ENCODE measurements around the gene DDIT3. TPM values are rescaled to one million over a fixed set of nuclear protein-coding genes. Genes with fewer than 3 reads are reported as not detected.
"Not testable (repeated sequence)": the region's sequence is repeated elsewhere in the genome, so short reads cannot be mapped to it uniquely, and the experiment has no call there.

Gene DDIT3, protein sequence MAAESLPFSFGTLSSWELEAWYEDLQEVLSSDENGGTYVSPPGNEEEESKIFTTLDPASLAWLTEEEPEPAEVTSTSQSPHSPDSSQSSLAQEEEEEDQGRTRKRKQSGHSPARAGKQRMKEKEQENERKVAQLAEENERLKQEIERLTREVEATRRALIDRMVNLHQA
- 10 to 100 TPM; 33.8 to 35.7 (median 35.3) TPM for polyA plus RNA-seq (ENCODE audit: insufficient read length in 3 of 3)

DNA sequence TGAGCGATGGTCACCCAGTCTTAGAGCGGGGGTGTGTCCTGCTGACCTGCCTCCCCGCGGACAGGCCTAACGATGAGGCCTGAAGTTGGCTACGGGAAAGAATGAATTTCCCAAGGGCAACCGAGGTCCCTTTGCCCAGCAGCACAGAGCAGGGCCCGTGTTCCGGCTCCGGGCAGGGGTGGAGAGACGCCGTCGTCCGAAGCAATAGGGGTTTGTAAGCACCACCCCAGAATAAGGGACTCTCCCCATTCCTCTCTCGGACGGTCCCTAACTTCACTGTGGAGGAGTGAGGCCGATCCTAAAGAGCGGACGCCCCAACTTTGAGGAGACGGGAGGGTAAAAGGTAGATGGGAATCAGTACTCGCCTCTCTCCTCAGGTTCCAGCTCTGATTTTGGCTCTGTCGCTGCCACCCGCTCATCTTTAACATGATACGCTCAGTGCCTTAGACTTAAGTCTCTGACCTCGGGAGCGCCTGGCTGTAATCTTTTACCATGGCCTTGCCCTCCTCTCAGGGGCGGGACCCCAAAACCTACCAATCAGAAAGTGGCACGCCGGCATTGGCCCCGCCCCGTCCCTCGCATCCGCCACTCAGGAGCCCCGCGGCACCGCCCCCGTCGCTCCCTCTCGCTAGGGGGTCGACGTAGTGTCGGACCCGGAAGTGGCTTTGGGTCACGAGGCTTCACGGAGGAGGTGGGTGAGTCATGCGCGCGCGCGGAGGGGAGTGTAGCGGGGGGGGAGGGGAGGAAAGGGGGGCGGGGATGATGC, at the start of gene DDIT3:
Gene DDIT3 (minus strand): TSS at position 462 of the 766 bp plus-strand sequence. CDS start 3,108 bp downstream, outside the sequence.
- DNase-seq (ENCODE audit: low read depth in 3 of 3, low spot score in 2 of 3): peak; percentile 91 to 98 (median 95)

DNA sequence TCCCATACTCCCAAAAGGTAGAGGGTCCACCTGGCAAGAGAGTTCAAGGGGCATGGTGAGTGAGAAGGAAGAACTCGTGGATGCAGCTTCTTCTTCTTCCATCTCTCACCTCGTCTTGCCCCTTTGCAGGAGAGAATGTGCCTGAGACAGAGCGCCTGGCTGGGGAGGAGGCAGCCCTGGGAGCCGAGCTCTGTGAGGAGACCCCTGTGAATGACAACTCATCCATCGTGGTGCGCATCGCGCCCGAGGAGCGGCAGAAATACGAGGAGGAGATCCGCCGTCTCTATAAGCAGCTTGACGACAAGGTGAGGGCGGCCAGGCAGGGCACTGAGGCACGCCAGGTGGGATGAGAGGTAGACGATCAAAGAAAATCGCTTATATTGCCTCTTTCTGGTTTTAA, 49.5 kb upstream of the DDIT3 start:
- DNase-seq (ENCODE audit: low read depth in 3 of 3, low spot score in 2 of 3): no peak

DNA sequence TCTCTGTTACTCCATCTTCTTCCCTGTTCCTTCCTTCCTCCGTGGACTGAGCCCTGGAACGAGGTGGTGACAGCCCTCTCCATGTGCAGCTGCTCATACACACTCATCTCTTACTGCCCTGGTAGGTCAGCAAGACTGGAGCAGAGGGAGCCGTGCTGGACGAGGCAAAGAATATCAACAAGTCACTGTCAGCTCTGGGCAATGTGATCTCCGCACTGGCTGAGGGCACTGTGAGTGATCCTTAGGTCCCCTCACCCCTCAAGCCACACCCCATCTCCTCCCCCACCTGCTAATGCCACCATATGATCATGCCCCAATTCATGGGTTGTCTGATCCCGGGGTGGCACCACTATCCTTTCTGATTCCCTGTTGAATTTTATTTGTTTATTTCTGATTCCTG, 48.5 kb upstream of the DDIT3 start:
- no peak for DNase-seq (ENCODE audit: low read depth in 3 of 3, low spot score in 2 of 3)

GRCh38 chr12:57564178-57564740, 43.9 kb upstream of the DDIT3 start:
- no peak for DNase-seq (ENCODE audit: low read depth in 3 of 3, low spot score in 2 of 3)

DNA sequence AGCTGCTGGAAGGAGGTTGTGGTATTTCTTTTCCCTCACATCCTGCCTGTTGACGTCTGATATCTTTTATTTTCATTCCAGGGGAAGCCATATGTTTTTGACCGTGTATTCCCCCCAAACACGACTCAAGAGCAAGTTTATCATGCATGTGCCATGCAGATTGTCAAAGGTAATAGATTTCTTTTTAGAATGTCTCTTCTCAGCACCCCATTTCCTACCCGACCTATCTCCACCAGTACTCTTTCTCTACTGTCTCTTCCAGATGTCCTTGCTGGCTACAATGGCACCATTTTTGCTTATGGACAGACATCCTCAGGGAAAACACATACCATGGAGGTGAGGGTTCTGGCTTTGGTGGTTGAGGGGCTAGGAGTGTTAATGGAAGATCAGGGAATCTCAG, 43.0 kb upstream of the DDIT3 start:
- DNase-seq (ENCODE audit: low read depth in 3 of 3, low spot score in 2 of 3): no peak

DNA sequence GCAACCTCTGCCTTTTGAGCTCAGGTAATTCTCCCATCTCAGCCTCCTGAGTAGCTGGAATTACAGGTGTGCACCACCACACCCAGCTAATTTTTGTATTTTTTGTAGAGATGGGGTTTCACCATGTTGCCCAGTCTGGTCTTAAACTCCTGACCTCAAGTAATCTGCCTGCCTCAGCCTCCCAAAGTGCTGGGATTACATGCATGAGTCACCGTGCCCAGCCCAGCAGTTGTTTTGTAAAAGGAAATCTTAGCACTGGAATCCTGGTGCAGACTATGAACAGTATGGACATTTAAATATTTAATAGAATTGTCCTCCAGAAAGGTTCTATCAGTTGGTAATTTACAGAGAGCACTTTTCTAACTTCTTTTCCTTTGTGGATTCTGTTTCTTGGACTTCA, 40.8 kb upstream of the DDIT3 start:
- not testable (repeated sequence) for DNase-seq (ENCODE audit: low read depth in 3 of 3, low spot score in 2 of 3)

DNA sequence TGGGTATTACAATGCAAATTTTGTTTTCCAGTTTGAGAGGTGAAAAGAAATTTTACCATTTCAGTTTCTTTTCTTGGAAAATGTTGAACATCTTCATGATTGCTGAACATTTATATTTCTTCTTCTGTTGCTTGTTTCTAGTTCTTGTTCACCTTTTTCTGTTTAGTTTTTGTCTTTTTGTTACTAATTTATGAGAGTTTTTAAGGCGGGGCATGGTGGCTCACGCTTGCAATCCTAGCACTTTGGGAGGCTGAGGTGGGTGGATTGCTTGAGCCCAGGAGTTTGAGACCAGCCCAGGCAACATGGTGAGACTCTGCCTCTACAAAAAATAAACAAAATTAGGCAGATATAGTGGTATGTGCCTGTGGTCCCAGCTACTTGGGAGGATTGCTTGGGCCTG, 40.2 kb upstream of the DDIT3 start:
- no peak for DNase-seq (ENCODE audit: low read depth in 3 of 3, low spot score in 2 of 3)

- DNase-seq (ENCODE audit: low read depth in 3 of 3, low spot score in 2 of 3): no peak
Measured at GRCh38 chr12:57558864-57559263, 38.5 kb upstream of the DDIT3 start.

GRCh38 chr12:57554897-57555296, 34.6 kb upstream of the DDIT3 start:
- no peak for DNase-seq (ENCODE audit: low read depth in 3 of 3, low spot score in 2 of 3)

- DNase-seq (ENCODE audit: low read depth in 3 of 3, low spot score in 2 of 3): no peak
Measured at GRCh38 chr12:57554453-57554852, 34.1 kb upstream of the DDIT3 start.

- DNase-seq (ENCODE audit: low read depth in 3 of 3, low spot score in 2 of 3): no peak
Measured at GRCh38 chr12:57553343-57554202, 33.3 kb upstream of the DDIT3 start.

DNA sequence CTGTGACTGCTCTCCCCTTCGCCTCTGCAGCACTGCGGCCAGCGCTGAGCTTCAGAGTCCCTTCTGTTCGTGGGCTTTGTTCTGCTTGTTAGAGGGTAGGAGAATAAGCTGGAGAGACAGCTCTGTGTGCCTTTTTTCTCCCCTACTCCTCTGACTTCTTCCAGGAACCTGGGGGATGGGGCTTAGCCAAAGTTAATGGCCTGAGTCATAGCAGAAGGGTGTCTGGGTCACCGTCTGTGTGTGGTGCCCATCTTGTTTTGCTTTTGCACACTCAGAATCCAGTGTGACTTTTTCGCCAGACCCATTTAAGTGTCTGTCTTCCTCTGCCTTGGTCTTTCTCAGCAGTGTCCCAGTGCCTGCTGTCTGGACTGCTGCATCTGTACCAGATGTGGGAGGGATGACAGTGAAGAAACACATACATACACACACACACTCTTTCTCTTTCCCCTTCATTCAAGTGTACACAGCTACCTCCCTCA, 32.6 kb upstream of the DDIT3 start:
- no peak for DNase-seq (ENCODE audit: low read depth in 3 of 3, low spot score in 2 of 3)

GRCh38 chr12:57552306-57552651, 32.0 kb upstream of the DDIT3 start:
- no peak for DNase-seq (ENCODE audit: low read depth in 3 of 3, low spot score in 2 of 3)

DNA sequence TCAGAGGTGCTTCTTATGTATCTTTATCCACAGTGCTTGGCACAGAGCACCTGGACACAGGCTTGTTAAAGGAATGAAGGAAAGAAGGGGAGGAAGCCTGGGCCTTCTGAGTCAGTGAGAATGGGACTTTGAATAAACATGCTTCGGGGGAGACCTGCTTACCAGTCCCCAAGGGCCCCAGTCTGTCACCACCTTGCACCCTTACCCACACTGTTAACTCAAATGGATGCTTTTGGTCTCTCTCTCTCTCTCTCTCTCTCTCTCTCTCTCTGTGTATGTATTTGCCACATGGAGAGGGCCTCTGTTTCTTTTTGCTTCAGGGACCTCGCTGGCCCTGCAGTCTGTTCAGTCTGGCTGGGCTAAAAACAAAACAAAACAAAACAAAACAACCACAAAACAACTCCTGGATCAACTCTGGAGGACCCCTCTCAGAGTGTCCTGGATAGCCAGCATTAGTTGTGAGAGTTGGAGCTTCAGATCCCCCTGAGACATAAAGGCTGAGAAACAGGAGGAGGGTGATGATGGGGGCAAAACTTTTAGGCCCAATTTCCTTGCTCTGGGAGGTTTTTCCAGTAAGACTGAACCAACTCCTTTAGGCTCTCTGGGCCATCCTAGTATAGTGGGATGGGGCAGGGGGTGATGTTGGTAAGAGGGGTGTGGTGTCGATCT, 31.5 kb upstream of the DDIT3 start:
- DNase-seq (ENCODE audit: low read depth in 3 of 3, low spot score in 2 of 3): no peak

DNA sequence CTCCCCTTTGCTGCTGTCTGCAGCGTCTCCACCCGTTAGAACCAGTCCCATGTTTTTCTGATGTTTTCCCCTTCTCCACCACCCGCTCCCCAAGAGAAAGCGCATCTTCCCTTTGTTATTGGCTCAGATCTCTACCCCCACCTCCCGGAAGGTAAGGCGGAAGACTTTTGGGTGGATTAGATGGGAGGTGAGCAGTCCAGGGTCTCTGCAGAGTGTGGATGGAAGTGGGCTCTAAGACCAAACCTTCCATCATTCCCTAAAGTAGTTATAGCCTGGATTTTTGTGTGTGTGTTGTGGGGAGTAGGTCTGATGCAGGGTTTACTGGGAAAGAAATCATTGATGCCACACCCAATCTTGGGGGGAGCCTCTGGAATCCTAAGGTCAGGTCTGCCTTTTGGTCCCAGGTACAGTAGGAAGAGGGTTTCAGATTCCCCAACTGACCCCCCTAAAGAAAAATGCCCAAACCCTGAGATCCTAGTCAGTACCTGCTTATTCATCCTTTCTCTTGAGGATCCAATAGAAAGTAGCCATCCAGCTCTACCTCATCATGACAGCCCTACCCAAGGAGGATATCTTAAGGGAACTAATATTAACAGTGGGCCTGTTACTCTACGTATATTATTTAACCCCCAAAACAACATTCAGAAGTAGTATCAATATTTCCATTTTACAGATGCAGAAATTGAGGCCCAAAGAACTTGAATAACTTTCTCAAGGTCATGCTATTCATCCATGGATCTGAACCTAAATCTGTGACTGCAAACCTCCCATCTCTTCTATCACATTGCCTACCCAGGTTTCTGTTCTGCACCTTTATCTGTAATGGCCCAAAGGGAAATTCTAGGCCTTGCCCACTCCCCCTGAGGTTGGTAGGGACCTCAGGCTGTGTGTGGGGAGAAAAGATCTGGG, 30.6 kb upstream of the DDIT3 start:
- no peak for DNase-seq (ENCODE audit: low read depth in 3 of 3, low spot score in 2 of 3)

GRCh38 chr12:57549909-57550640, 29.8 kb upstream of the DDIT3 start, which contains the start of gene KIF5A:
Gene KIF5A (plus strand): TSS chr12:57550044. CDS start chr12:57550272, 228 bp downstream.
- no peak for DNase-seq (ENCODE audit: low read depth in 3 of 3, low spot score in 2 of 3)

- DNase-seq (ENCODE audit: low read depth in 3 of 3, low spot score in 2 of 3): no peak
Measured at GRCh38 chr12:57549203-57549908, 29.0 kb upstream of the DDIT3 start.

DNA sequence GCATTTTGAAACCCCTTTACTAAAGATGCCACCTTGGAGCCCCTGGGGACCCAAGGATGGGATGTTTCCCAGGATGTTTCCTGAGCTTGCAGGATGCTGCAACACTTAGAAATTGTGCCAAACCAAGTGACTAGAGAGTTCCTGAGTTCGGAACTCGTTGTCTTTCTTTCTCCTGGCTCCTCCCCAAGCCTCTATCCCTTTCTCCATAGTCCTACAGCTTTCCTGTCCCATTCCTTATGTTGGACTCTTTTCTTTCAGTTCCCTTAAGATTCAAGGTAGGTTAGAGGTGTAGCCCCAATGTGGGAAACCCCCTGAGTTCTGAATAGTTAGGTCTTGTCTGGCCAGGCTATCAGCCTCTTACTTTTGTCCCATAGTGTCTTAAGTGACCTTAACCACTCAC, 28.2 kb upstream of the DDIT3 start:
- DNase-seq (ENCODE audit: low read depth in 3 of 3, low spot score in 2 of 3): no peak

Measured in right renal cortex interstitium (tissue), 3 donors.